Activated T-helper 9 cell treated with anti-CD3 and anti-CD28 coated beads, Interleukin-2, amount 50 U/mL, for 16 hours (primary cell): Measurements from ENCODE around the gene DEPDC7.
"Not testable (repeated sequence)": the region's sequence is repeated elsewhere in the genome, so short reads cannot be mapped to it uniquely, and the experiment has no call there.

Experiments
- DNase-seq: peaks from one replicate; pipeline ENCODE4 v3.0.0-alpha.2; 2020; ENCODE audit warnings: low read depth

Gene DEPDC7

DNA sequence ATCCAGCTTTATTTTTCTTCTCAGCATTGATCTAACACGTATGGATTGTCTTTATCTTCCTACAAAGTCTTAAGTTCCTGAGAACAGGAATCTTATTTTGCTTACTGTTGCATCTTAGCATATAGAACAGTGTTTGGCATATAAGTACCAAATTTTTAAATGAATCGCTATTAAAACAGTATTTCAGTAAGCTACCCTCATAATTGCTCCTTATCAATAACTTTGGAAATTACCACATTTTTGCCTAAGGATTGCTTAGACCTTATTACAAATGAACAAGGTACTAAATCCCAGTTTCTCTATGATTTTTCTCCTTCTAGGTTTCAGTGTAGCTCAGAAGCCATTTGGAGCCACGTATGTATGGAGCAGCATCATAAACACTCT lies 9.7 kb downstream of the DEPDC7 start:
- DNase-seq = no peak

DNA sequence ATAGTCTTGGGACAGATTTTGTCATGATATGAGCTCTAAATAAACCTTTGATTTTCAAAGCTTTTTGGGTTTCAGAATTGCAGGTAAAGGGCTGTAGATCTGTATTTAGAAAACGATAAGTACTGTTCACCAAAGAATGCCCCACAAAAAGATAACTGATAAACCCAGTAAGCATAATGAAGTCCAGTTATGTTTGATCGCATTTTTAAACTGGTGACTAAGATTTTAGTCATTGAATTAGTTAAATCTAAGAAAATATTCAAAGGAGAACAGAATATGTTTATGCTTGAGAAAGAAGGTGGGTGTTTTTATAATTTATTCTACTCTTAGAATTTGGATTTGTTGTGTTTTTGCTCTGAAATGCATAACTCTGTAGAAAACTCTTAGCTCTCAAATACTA lies 11.6 kb downstream of the DEPDC7 start:
- no peak for DNase-seq

DNA sequence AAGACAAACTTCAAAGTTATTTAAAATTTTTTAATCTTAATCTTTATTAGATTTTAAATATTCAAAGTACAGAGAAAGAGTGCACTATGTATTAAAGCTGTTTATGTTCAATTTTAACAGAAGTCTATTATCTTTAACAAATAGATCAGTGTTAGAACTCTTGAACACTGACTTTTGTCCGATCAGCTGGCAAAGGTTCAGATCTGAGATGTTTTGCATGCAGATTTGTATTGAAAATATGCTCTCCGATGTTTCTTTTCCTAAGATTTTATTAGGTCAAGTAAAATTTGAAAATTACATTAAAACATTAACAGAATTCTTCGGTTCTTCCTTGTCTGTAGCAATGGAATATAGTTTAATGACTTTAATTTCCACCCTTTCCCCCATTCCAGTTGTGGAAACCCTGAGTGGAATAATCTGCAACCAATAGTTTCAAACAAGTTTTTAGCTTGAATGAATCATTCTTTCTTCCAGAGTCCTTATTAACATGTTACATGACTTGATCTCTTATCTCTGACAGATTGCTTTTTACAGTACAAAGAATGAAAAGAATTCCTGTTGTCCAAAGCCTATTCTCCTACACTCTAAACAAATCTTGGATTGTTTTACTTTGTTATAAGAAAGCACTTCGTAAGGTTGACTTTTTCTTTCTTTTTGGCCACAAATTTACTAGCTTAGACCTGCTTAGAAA lies 12.3 kb downstream of the DEPDC7 start:
- DNase-seq = no peak

DNA sequence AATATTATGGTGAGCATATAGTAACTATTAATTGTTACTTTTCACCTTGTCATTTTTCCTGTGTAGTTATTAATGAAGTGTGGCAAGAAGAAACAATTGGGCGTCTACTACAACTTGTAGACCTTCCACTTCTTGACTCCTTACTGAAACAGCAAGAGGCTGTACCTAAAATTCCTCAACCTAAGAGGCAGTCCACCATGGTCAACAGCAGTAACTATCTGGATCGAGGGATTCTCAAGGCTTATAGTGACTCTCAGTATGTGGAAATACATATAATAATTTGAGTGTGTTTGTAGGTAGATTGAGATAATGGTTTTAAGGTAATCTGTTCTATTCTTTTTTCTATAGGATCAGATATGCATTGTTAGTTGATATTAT lies 12.8 kb downstream of the DEPDC7 start:
- no peak for DNase-seq

DNA sequence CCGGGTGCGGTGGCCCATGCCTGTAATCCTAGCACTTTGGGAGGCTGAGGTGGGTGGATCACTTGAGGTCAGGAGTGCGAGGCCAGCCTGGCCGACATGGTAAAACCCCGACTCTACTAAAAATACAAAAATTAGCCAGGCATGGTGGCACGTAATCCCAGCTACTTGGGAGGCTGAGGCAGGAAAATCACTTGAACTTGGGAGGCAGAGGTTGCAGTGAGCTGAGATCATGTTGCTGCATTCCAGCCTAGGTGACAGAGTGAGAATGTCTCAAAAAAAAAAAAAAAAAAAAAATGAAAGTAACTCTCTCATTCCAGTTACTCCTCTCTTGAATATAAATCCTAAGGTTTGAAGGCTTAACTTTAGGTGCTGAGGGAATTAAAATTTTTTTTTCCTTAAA lies 13.5 kb downstream of the DEPDC7 start:
- DNase-seq = not testable (repeated sequence)

DNA sequence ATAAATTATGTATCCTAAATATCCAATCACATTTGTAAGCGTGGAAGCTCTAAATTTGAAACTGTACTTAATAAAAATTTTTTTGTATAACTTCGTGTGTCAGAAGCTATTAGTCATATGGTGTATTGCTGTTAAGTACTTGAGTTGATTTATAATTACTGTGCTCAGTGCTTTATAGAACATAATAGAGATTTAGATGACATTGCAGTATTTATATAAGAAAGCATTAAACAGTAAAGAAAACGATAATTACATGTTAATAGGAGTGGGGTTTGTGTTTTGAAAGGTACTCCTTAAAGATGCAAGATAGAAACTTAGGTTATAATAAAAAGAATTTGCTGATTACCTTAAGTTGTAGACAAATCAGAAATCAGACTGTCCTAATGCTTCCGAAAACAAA lies 17.8 kb downstream of the DEPDC7 start:
- DNase-seq = no peak

DNA sequence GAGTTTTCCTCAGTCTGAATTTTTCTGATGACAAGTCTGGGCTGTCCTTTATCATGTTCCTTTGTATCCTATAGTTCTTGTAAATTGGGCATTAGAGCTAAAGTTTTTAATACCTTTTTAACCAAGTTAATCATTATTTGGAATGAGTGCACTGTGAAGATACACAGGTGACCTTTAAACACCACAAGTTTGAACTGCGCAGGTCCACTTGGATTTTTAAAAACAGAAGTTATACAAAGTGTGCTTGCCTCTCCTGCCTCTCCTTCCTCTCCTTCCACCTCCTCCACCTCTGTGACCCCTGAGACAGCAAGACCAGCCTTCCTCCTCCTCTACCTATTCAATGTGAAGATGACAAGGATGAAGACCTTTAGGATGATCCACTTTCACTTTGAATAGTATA lies 19.3 kb downstream of the DEPDC7 start:
- no peak for DNase-seq

DNA sequence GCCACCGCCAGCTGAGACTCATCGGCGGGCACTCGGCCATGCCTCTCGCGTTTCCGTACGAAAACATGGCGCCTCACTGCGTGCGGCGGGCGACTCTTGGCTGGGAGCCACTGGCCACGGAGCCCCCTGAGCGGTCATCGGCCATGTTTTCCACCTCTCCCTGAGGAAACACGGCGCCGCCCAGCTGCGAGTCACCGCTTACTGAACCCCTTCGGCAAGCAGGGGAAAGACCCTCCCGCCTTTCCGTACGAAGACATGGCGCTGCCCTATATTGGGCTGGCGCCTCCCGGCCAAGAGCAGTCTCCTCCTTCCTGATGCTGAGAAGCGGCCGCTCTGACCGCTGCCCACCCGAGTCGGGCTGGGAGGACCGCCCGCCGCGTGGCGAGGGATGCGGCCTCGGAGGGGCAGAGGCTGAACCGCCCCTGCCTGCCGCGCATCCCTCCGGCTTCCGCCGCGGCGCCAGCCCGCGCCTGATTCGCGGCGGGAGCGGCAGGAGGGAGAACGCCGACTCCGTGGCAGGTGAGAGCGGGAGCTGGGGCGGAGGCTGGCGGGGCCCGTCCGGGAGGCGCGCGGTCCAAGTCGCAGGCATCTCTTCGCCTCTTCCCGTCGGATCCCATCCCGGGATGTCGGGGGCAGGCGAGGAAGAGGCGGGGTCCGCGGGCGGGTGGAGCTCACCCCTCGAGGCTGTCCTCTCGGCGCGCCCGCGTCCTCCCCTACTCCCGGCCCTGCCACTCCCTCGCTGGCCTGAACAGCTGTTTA lies 23.8 kb downstream of the DEPDC7 start, which contains the start of gene TCP11L1:
TCP11L1 (plus strand) TSS at position 299 of the 759 bp plus-strand sequence. CDS start 4,202 bp downstream, outside the sequence.
- peak; percentile 74 for DNase-seq

DNA sequence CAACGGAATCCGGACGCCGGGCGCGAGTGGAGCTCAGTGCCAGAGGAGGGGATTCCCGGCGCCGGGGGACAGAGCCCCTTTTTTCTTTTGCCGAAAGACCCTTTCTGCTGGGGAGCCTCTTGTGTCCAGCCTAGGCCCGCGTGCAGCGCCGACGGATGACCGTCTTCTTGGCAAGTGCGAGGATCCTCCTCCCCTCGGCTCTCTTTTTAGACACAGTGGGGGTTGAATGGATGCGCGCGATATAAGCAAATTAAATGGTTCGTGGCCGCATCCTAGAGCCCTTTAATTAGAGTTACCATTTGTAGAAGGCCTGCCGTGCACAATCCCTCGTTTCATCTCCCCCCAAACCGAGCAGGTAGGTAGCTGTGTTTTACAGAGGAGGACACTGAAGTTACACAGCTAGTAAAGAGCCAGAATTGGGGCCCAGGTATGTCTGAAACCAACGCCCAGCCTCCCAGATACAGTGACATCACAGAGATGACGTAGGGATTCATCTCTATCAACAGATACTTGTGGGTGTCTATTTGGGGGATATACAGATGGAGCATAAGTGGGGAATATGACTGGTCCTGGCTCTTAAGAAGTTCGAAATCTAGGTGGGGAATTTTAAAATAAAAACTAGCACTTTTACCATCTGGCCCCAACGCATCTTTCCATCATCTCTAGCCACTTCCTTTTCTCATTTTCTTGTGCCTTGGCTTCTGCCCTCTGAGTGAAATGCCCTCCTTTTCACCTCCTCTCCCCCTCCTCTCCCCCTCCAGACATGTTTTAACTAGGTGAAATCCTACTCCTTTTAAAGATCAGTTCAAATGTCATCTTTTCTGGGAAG lies 24.6 kb downstream of the DEPDC7 start:
- peak; percentile 7 for DNase-seq

DNA sequence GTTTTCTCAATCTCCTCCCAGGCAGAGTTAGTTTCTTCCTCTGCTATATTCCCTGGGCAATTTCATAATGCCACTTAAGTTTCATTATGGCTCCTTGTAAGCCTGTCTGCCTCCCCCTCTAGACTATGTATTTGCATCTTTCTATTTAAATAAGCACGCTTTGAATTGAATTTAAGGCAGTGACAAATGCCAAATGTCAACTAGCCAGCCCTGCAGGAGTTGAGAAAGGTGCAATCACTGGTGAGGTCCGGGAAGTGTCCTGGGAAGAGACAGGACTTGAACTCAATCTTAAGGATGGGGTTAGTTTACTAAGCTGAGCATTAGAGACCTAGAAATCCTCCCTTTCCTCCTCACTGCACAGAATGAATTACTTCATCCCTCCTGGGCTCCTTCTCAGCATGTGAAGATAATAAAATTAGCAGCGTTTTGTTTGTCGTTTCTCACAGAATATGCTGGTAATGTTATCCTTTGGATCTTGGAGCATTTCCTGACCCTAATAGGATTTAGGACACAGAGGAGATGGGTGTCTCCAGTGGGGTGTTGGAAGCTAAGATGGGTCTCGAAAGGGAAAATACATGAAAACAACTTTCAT lies 25.3 kb downstream of the DEPDC7 start:
- DNase-seq = no peak

DNA sequence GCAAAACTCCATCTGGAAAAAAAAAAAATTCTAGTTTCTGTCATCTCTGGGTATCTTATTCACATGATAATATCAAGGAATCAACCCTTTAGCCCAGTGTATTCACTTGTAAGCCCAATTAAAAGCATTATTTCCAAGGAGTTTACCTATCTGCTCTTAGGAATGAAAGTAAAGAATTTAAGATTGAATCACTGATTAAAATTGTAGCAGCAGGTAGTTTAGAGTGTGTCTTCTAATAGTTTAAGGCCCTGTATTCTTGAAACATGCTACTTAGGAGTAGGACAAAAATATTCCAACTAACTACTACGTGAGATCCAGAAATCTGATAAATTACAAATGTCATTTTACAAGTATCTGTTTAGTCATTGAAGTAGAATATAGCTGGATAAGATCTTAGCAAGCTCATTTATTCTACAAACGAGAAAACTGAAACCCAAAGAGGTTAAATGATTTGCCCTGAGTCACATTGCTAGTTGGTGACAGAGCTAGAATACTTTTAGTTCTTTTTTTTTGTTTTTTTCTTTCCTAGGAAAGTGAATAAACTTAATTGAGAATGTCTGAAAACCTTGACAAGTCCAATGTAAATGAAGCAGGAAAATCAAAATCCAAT lies 27.6 kb downstream of the DEPDC7 start:
- no peak for DNase-seq

DNA sequence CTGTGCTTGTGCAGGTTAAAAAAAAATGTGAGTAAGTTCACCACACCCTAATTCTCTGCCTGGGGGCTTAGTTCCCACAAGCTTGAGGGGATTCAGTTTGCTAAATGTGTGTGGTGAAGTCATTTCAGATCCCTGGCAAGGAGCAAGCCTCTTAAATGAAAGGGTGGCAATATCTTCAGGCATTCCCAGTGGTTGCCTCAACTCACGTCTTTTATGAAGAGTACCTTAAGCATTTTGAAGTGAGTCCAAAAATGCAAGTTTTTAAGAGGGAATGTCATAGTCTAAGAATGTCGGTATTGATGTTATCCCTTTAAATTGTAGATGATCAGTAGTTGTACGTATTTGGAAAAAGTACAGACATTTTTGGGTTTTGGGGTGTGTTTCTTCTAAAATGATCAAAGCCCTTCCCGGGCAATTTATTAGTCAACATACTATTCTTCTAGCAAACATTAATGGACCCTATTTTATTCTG lies 28.6 kb downstream of the DEPDC7 start:
- DNase-seq = no peak

DNA sequence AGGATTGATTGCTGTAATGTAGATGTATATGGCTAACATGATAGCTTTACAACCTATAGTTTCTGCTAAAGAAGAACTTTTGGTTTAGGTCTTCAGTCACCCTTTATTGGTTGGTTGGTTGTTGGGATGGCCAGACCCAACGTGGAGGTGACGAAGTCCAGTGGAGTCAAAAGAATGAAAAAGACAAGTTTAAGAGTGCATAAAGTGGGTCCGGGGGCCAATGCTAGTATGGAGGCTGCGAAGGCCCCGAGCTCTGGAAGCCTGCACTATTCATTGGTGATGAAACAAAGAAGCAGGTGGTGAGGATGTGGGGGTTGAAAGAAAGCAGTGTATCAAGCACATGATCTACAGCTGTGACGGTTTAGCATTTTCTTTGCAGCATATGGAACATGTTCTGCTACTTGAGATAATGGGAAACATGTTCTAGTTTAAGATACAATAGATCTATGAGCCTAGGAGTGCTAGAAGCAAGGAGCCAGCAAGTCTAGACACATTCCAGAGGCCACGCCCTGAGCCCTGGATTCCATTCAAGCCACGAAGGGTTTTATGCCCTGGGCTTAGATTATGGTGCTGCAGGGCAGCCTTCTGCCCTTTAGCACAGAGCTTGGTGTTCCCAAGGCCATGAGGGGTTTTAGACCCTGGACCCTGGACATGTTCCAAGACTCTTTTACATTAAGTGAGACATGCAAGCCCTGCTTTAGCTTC lies 30.0 kb downstream of the DEPDC7 start:
- no peak for DNase-seq

DNA sequence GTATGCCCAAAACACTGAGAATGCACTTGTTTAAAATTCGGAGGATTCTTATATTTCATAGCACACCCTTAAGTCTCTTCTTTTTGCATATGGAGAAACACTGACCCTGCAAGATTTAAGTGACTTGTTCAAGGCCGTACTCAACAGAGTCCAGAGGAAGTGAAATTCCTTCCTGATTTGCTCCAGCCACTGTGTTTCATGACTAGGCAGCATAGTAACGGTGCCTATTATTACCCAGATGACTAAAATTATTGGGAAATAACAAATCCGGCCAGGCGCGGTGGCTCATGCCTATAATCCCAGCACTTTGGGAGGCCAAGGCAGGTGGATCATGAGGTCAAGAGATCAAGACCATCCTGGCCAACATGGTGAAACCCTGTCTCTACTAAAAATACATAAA lies 33.0 kb downstream of the DEPDC7 start:
- not testable (repeated sequence) for DNase-seq

DNA sequence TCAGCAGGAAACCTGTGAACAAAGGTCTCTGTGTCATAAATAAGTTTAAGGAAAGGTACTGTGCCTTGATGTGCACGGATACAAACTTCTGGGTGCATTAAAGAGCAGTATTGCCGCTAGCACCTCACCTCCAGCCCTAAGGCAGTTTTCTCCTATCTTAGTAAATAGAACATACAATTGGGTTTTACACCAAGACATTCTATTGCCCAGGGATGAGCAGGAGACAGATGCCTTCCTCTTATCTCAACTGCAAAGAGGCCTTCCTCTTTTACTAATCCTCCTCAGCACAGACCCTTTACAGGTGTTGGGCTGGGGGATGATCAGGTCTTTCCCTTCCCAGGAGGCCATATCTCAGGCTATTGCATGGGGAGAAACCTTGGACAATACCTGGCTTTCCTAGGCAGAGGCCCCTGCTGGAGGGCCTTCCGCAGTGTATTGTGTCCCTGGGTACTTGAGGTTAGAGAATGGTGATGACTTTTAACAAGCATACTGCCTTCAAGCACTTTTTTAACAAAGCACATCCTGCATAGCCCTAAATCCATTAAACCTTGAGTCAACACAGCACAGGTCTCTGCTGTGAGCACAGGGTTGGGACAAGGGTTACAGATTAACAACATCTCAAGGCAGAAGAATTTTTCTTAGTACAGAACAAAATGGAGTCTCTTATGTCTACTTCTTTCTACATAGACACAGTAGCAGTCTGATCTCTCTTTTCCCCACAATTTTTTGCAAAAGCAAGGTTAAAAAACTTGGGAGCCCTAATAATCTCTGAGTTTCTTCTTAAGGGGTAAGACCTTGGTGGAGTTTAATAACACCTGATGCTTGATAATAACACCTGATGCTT lies 34.1 kb downstream of the DEPDC7 start:
- DNase-seq = not testable (repeated sequence)

DNA sequence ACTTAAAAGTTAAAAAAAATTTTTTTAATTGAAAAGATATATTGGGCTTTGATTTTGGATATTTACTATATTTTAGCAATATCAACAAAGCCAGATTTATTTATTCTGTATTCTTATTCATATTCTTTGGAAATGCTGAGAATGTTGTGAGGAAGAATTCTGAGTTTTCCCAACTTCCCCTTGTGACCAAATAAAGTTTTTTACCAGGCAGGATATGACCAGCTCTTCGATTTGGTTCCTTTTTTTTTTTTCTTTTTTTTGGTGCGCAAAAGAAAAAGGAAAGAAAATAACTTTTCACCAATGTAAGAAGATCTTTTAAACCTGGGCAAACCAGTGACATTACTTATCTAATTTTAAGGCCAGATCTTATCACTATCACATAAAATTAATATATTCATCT lies 36.6 kb downstream of the DEPDC7 start:
- DNase-seq = no peak

DNA sequence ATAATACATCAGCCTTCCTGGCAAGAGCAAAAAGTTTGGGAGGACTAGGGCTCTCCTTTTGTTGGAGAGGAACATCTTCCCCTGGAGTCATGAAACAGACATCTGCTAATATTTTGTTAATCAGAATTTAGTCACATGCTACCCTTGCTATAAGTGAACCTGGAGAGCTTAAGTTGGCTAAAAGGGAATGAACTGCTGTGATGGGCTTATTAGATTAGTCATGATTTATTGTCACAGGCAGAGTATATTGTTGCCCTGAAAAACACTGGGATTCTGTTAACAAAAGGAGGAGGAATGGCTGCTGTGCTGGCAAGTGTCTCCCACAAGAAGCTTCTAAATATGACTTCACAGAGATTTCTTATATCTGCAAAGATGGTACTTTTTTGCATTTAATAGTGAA lies 39.7 kb downstream of the DEPDC7 start:
- DNase-seq = no peak

DNA sequence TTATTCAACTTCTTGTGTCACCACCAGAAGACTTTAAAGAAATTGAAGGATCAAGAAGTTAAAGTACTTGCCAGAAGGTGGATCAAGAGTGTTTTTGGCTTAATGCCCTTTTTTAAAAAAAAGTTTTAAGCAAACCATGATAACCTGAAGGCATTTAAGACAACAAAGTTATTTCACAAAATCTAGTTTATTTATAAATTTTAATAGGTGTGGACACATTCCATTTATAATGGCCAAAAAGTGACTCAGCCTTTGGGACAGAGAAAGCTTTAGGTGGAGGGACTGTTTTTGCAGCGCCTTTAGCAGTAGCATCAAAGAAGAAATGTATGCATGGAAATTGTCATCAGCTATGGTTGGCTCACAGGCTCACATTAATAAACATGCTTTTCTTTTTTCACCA lies 41.6 kb downstream of the DEPDC7 start:
- DNase-seq = no peak

DNA sequence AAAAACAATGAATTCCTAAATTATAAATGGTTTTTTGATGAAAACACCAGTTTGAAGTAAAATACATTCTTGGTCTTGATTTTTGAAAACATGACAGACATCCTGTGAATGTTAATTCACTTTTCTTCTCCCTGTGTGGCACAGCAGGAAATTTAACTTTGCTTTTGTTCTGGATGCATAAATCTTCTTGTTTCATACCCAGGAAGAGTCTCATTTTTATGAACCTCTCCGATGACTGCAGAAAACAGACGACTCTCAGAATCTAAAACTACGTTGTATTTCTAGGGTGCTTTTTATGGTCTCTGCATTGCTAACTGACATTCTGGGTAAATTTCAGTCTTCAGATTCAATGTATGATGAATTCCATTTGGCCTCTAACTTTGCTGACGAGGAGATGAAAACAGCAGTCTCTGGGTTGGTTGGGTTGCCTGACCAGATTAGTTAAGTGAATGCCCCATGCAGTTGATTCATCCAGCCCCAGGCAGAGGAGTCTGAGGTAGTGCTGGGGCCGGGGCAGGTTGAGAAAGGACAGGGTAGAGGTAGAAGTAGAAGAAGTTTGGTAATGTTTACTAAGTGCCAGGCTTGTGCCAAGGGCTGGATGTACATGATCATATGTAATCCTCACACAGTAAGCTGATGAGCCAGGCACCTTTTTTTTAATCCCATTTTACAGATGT lies 43.8 kb downstream of the DEPDC7 start:
- no peak for DNase-seq

DNA sequence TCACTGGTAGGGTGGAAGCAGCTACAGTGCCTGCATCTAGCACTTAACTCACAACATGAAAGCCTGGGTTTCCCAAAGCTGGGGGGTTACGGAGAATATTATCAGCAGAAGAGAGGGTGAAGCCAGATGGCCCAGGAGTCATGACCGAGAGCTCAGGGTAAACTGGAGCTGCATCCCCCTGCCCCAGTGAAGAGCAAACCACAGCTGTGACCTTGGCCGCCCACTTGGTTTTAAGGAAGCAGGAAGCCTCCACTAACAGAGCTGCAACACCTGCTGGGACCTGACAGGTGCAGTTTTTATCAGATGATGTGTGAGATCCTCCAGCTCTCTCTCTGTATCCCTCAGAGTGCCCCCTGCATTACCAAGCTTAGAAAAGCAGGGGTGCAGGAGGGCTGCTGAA lies 44.6 kb downstream of the DEPDC7 start:
- no peak for DNase-seq
